IPS-20b (cell line): ENCODE data around the gene SGMS1.
"Not testable (repeated sequence)": the region's sequence is repeated elsewhere in the genome, so short reads cannot be mapped to it uniquely, and the experiment has no call there.

Experiments
- H3K27ac ChIP-seq: one replicate; pipeline ENCODE4 v1.5.1; 2013; ENCODE audit warnings: low read length
- H3K27me3 ChIP-seq: 2 replicates; pipeline ENCODE4 v1.6.1; 2013; ENCODE audit warnings: mild to moderate bottlenecking, low read length, inconsistent platforms; ENCODE audit not compliant: insufficient read depth
- H3K36me3 ChIP-seq: 2 replicates; pipeline ENCODE4 v1.6.1; 2013; ENCODE audit warnings: low read depth, mild to moderate bottlenecking, inconsistent platforms, low read length, moderate library complexity; ENCODE audit not compliant: insufficient read depth
- H3K4me1 ChIP-seq: 2 replicates; pipeline ENCODE4 v1.6.1; 2013; ENCODE audit warnings: mild to moderate bottlenecking, control low read depth, inconsistent platforms, low read length, moderate library complexity; ENCODE audit not compliant: insufficient read depth
- H3K4me3 ChIP-seq: 2 replicates; pipeline ENCODE4 v1.5.1; 2013; ENCODE audit warnings: mild to moderate bottlenecking, low read length, inconsistent platforms
- H3K9ac ChIP-seq: 2 replicates; pipeline ENCODE4 v1.6.1; 2013; ENCODE audit warnings: low read depth, mild to moderate bottlenecking, inconsistent platforms, low read length, moderate library complexity
- H3K9me3 ChIP-seq: 2 replicates; pipeline ENCODE4 v1.6.1; 2013; ENCODE audit warnings: mild to moderate bottlenecking, low read depth, low read length, inconsistent platforms; ENCODE audit not compliant: insufficient read depth

Gene SGMS1

DNA sequence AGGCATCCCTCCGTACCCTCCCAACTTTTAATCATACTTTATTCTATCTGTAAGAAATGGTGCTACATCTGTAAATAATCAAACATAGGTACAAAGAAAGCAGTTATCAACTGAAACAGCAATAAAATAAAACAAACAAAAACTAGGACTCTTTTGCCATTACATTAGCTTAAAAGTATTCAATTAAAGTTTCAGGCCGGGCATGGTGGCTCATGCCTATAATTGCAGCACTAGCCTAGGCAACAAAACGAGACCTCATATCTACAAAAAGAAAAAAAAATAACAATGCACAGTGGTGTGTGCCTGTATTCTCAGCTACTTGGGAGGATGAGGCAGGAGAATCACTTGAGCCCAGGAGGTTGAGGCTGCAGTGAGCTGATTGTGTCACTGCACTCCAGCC, 161.9 kb downstream of the SGMS1 start:
- Histone ChIP-seq H3K4me3 (no peak overlapping the region), H3K9me3 (no peaks in the 10 kb centered on the region)

GRCh38 chr10:50461123-50461522, 162.6 kb downstream of the SGMS1 start:
- H3K9me3 ChIP-seq: no peaks in the 10 kb centered on the region
- H3K36me3 ChIP-seq: peaks cover 10% of the 10 kb centered on the region; the same call in 1 of the 2 replicates
- no peak overlapping the region for H3K27ac ChIP-seq
- no peaks in the 10 kb centered on the region for H3K4me1 ChIP-seq
- no peak overlapping the region for H3K9ac ChIP-seq
- H3K27me3 ChIP-seq: no peaks in the 10 kb centered on the region
- H3K4me3 ChIP-seq: no peak overlapping the region

More for the DNA sequence above, 161.9 kb downstream of the SGMS1 start:
- no peaks in the 10 kb centered on the region for H3K4me1 ChIP-seq
- no peaks in the 10 kb centered on the region for H3K27me3 ChIP-seq
- peaks cover 10% of the 10 kb centered on the region; the same call in 1 of the 2 replicates for H3K36me3 ChIP-seq
- H3K9ac ChIP-seq: no peak overlapping the region
- H3K27ac ChIP-seq: no peak overlapping the region

- Histone ChIP-seq H3K4me1 (peaks cover 8% of the 10 kb centered on the region; the same call in 1 of the 2 replicates), H3K27ac (no peak overlapping the region), H3K4me3 (no peak overlapping the region), H3K9me3 (no peaks in the 10 kb centered on the region), H3K27me3 (no peaks in the 10 kb centered on the region), H3K9ac (no peak overlapping the region), H3K36me3 (peaks cover 10% of the 10 kb centered on the region; the same call in 1 of the 2 replicates)
Measured at GRCh38 chr10:50456719-50457118, 167.0 kb downstream of the SGMS1 start.

DNA sequence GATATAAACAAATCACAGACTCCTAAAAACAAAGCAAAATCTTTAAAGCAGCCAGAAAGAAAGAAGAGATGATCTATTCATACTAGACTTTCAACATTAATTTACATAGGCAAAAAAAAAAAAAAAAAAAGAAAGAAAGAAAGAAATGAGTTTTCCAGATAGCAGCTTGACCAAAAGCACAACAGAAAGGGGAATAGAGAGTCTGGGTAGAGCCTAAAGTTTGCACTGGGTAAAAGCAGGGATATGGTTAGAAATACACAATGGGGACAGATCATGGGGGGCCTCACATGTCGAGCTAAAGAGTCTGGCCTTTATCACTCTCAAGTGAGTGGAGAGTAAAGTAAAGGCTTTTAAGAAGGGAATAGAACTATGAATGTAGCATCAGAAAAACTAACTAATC, 169.8 kb downstream of the SGMS1 start:
- H3K27ac ChIP-seq: no peak overlapping the region
- no peak overlapping the region for H3K9ac ChIP-seq
- no peaks in the 10 kb centered on the region for H3K27me3 ChIP-seq
- H3K4me1 ChIP-seq: peaks cover 8% of the 10 kb centered on the region; the same call in 1 of the 2 replicates
- H3K4me3 ChIP-seq: no peak overlapping the region
- H3K9me3 ChIP-seq: no peaks in the 10 kb centered on the region
- H3K36me3 ChIP-seq: no peaks in the 10 kb centered on the region

DNA sequence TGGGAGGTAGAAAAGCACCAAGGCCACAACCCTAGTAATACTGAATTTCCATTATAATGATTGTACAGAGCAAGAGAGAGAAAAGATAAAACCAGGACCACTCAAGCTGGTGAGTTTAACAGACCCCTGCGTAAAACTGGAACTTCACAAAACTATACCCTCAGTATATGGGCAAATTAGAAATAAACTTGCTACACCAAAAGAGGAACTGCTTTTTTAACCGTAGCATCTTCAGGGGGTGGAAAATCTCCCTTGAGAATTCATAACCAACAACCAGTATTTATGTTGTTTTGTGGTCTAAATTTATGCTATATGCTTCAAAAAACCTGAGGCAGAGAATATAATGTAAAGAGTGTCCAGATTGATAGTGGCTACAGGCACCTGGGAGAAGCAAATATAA, 171.2 kb downstream of the SGMS1 start:
- Histone ChIP-seq H3K9ac (no peak overlapping the region), H3K4me1 (peaks cover 8% of the 10 kb centered on the region; the same call in 1 of the 2 replicates), H3K27me3 (no peaks in the 10 kb centered on the region), H3K36me3 (no peaks in the 10 kb centered on the region), H3K27ac (peak overlapping the region; percentile 67), H3K9me3 (no peaks in the 10 kb centered on the region), H3K4me3 (no peak overlapping the region)

DNA sequence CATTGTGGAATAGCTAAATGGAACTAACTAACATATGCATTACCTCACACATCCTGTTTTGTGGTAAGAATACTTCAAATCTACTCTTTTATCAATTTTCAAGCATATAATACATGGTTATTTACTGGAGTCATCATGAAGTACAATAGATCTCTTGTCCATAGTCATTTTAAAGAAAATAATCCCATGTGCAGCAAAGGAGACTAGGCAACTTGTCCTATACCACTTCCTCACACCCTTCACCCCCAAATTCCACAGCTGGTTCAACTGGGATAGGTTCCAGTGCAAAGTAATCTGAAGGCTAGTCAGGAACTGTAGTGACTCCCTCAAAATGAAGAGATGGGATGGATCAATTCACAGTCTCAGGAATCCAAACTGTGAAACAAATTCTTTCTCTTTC, 176.1 kb downstream of the SGMS1 start:
- H3K36me3 ChIP-seq: no peaks in the 10 kb centered on the region

GRCh38 chr10:50445777-50446176, 178.0 kb downstream of the SGMS1 start:
- H3K36me3 ChIP-seq, H3K27me3 ChIP-seq, H3K9me3 ChIP-seq, H3K9ac ChIP-seq, H3K4me3 ChIP-seq, H3K27ac ChIP-seq: not testable (repeated sequence)
- peaks cover 16% of the 10 kb centered on the region; the same call in 1 of the 2 replicates for H3K4me1 ChIP-seq

More for the DNA sequence above, 176.1 kb downstream of the SGMS1 start:
- Histone ChIP-seq H3K27ac (no peak overlapping the region), H3K27me3 (no peaks in the 10 kb centered on the region), H3K4me1 (peaks cover 10% of the 10 kb centered on the region; the same call in 1 of the 2 replicates), H3K9ac (no peak overlapping the region), H3K4me3 (no peak overlapping the region), H3K9me3 (no peaks in the 10 kb centered on the region)

DNA sequence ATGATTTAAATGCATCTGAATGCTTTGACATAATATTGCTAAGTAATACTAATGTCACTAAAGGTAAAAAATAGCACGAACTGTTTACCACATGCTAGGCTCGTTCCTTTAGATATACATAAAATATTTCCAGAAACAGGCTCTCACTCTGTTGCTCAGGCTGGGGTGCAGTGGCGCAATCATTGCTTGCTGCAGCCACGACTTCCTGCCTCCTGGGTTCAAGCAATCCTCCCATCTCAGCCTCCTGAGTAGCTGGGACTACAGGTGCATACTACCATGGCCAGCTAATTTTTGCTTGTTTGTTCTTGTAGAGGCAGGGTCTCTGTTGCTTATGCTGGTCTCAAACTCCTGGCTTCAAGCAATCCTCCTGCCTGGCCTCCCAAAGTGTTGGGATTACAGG, 183.3 kb downstream of the SGMS1 start:
- no peaks in the 10 kb centered on the region for H3K36me3 ChIP-seq

DNA sequence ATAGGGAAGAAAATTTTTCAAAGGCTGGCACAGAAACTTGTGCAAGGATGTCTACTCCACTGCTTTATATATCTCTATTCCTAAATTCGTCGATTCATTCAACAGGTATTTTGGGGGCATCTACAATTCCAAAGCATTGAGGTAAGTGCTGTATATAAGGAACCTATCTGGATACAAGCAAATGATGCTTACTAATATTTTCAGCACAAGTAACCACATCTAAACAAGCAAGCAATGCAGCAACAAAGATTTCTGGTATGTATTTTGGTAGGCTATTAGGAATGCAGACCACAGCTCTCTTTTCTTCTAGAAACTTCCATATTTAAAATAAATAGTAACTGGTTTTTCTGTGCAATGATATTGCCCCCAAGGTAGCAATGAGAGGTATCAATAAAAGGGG, 183.9 kb downstream of the SGMS1 start:
- H3K9ac ChIP-seq: no peak overlapping the region
- no peaks in the 10 kb centered on the region for H3K27me3 ChIP-seq
- H3K4me1 ChIP-seq: peaks cover 15% of the 10 kb centered on the region; the same call in 1 of the 2 replicates
- H3K4me3 ChIP-seq: no peak overlapping the region
- H3K9me3 ChIP-seq: no peaks in the 10 kb centered on the region
- no peak overlapping the region for H3K27ac ChIP-seq
- no peaks in the 10 kb centered on the region for H3K36me3 ChIP-seq

More for the DNA sequence above, 183.3 kb downstream of the SGMS1 start:
- Histone ChIP-seq H3K27ac (no peak overlapping the region), H3K4me3 (no peak overlapping the region), H3K4me1 (peaks cover 18% of the 10 kb centered on the region; the same call in 1 of the 2 replicates), H3K27me3 (no peaks in the 10 kb centered on the region), H3K9ac (no peak overlapping the region), H3K9me3 (no peaks in the 10 kb centered on the region)

DNA sequence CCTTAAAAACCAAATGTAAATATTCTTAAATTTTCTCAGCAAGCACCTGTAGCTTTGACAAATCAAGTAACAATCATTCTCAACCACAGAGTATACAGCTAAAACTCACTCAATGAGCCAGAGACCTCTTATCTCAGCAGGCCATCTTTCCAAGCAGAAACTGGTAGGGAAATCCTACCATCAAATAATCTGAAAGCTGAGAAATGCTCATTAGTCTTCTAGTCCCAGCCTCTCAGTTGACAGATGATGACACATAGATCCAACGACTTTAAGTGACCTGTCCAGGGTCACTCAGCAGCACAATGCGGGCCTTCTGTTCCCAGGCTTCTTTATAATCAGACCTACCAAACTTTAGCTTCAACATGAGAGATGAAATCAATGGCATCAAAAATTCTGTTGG, 184.6 kb downstream of the SGMS1 start:
- Histone ChIP-seq H3K4me3 (no peak overlapping the region), H3K27me3 (no peaks in the 10 kb centered on the region), H3K36me3 (no peaks in the 10 kb centered on the region), H3K9me3 (no peaks in the 10 kb centered on the region), H3K9ac (no peak overlapping the region), H3K27ac (no peak overlapping the region), H3K4me1 (peaks cover 15% of the 10 kb centered on the region; the same call in 1 of the 2 replicates)

- Histone ChIP-seq H3K27me3 (no peaks in the 10 kb centered on the region), H3K9ac (no peak overlapping the region), H3K36me3 (no peaks in the 10 kb centered on the region), H3K27ac (no peak overlapping the region), H3K4me3 (no peak overlapping the region), H3K4me1 (peaks cover 15% of the 10 kb centered on the region; the same call in 1 of the 2 replicates), H3K9me3 (no peaks in the 10 kb centered on the region)
Measured at GRCh38 chr10:50438049-50438936, 185.5 kb downstream of the SGMS1 start.

- no peaks in the 10 kb centered on the region for H3K27me3 ChIP-seq
- H3K9me3 ChIP-seq: no peaks in the 10 kb centered on the region
- no peak overlapping the region for H3K27ac ChIP-seq
- no peak overlapping the region for H3K4me3 ChIP-seq
- no peaks in the 10 kb centered on the region for H3K36me3 ChIP-seq
- H3K9ac ChIP-seq: no peak overlapping the region
- peaks cover 12% of the 10 kb centered on the region; the same call in 1 of the 2 replicates for H3K4me1 ChIP-seq
Measured at GRCh38 chr10:50437248-50437647, 186.5 kb downstream of the SGMS1 start.
